ENCODE measurements around the gene TRIM28.
"Not testable (repeated sequence)": the region's sequence is repeated elsewhere in the genome, so short reads cannot be mapped to it uniquely, and the experiment has no call there.

TRIM28 gene

GRCh38 chr19:58529405-58529804 is 14.5 kb upstream of the TRIM28 start:
- POLR2A ChIA-PET: interaction anchor here (0.6 kb wide), 1 partner anchor 16 kb away, joined by 3 read pairs; no protein-coding TSS in a partner anchor
- CTCF ChIA-PET: interaction anchor here (2.6 kb wide), 1 partner anchor 10 kb away, joined by 17 read pairs; the partner anchor contains the start of gene ZBTB45
- H3K4me3 ChIP-seq (ENCODE audit: low read depth, low read length): no peak overlapping the region
- TF ChIP-seq CTCF (IDR thresholded peaks at IDR 0.05; ENCODE audit: insufficient read depth, low read length, missing control alignments): no peak
- no peak for DNase-seq (ENCODE audit: low read depth, low spot score)

- no peak for DNase-seq (ENCODE audit: low read depth, low spot score)
- H3K4me3 ChIP-seq (ENCODE audit: low read depth, low read length): no peak overlapping the region
- POLR2A ChIA-PET: interaction anchor here (1.6 kb wide), 1 partner anchor 13 kb away, joined by 4 read pairs; the partner anchor contains the start of gene TRIM28
- no peak for TF ChIP-seq CTCF (IDR thresholded peaks at IDR 0.05; ENCODE audit: insufficient read depth, low read length, missing control alignments)
- CTCF ChIA-PET: interaction anchor here (5.1 kb wide), 1 partner anchor 12 kb away, joined by 36 read pairs; the partner anchor contains the start of gene ZBTB45
These were observed 12.6 kb upstream of the TRIM28 start for GRCh38 chr19:58531034-58531840.

GRCh38 chr19:58535857-58536256 is 8.0 kb upstream of the TRIM28 start:
- no peak overlapping the region for H3K4me3 ChIP-seq (ENCODE audit: low read depth, low read length)
- CTCF ChIA-PET: interaction anchor here (5.1 kb wide), 1 partner anchor 16 kb away, joined by 36 read pairs; the partner anchor contains the start of gene ZBTB45
- TF ChIP-seq CTCF (IDR thresholded peaks at IDR 0.05; ENCODE audit: insufficient read depth, low read length, missing control alignments): no peak
- POLR2A ChIA-PET: interaction anchor here (1.5 kb wide), 1 partner anchor 16 kb away, joined by 4 read pairs; the partner anchor contains the start of gene ZBTB45
- DNase-seq (ENCODE audit: low read depth, low spot score): no peak

GRCh38 chr19:58536852-58537798 is 6.7 kb upstream of the TRIM28 start:
- no peak for TF ChIP-seq CTCF (IDR thresholded peaks at IDR 0.05; ENCODE audit: insufficient read depth, low read length, missing control alignments)
- no peak for DNase-seq (ENCODE audit: low read depth, low spot score)
- no peak overlapping the region for H3K4me3 ChIP-seq (ENCODE audit: low read depth, low read length)
- CTCF ChIA-PET: interaction anchor here (1.0 kb wide), 2 partner anchors 16 to 18 kb away, joined by 3 read pairs; no protein-coding TSS in a partner anchor
- POLR2A ChIA-PET: interaction anchor here (0.6 kb wide), 1 partner anchor 16 kb away, joined by 4 read pairs; no protein-coding TSS in a partner anchor

- CTCF ChIA-PET: interaction anchor here (1.0 kb wide), 2 partner anchors 17 to 19 kb away, joined by 3 read pairs; no protein-coding TSS in a partner anchor
- peak overlapping the region; percentile 15; the same call in 1 of the 2 replicates for H3K4me3 ChIP-seq (ENCODE audit: low read depth, low read length)
- POLR2A ChIA-PET: no interaction called here
- no peak for DNase-seq (ENCODE audit: low read depth, low spot score)
- TF ChIP-seq CTCF (IDR thresholded peaks at IDR 0.05; ENCODE audit: insufficient read depth, low read length, missing control alignments): no peak
These were observed 5.4 kb upstream of the TRIM28 start for GRCh38 chr19:58538257-58539168.

- DNase-seq (ENCODE audit: low read depth, low spot score); H3K4me3 ChIP-seq (ENCODE audit: low read depth, low read length); CTCF ChIA-PET; POLR2A ChIA-PET: not testable (repeated sequence)
These were observed 4.7 kb upstream of the TRIM28 start for GRCh38 chr19:58539169-58539559.

GRCh38 chr19:58542641-58543372 is 1.1 kb upstream of the TRIM28 start:
- POLR2A ChIA-PET: interaction anchor here (1.1 to 3.9 kb wide), 4 partner anchors 11 to 23 kb away, joined by 4 to 81 read pairs (median 22); partner anchors contain the start of genes CHMP2A, UBE2M and ZBTB45
- H3K4me3 ChIP-seq (ENCODE audit: low read depth, low read length): peak overlapping the region; percentile 47; the same call in 1 of the 2 replicates
- CTCF ChIA-PET: interaction anchor here (1.3 to 3.8 kb wide), 4 partner anchors 12 to 29 kb away, joined by 3 to 42 read pairs (median 15); partner anchors contain the start of genes CHMP2A and ZBTB45
- DNase-seq (ENCODE audit: low read depth, low spot score): not testable (repeated sequence)

Measured in AG04449 (cell line).